Endothelial cell of umbilical vein (primary cell): ENCODE data around the gene DHRS9.

Source experiments
- CTCF ChIP-seq, 2 donors: IDR thresholded peaks; 1 replicate in 1 of 2; 2 replicates in 1 of 2; pipeline ENCODE4 v1.5.1; 2011; ENCODE audit warnings: low read length in 2 of 2, mild to moderate bottlenecking in 2 of 2, moderate library complexity in 2 of 2, control low read depth in 1 of 2, inconsistent platforms in 1 of 2, low read depth in 1 of 2; ENCODE audit not compliant: insufficient read depth in 1 of 2; ENCODE audit errors: extremely low read depth in 1 of 2
- POLR2A ChIP-seq: IDR thresholded peaks from 2 replicates; pipeline ENCODE4 v1.6.1; 2012; ENCODE audit warnings: low read depth, mild to moderate bottlenecking, control low read depth, low read length

GRCh38 chr2:169023161-169023560 is 46.2 kb upstream of the DHRS9 start:
- TF ChIP-seq POLR2A: no peak
- no peak for TF ChIP-seq CTCF (IDR thresholded peaks at IDR 0.05; ENCODE audit: extremely low read depth in 1 of 2, insufficient read depth in 1 of 2, low read depth in 1 of 2, low read length in 2 of 2)
